Calu3 (cell line): ENCODE data around the gene PHIP. TPM values are rescaled to one million over a fixed set of nuclear protein-coding genes. Genes with fewer than 3 reads are reported as not detected.

Experiments
- BruUV-seq: library from RNA; stranded (reverse); fragments of 400-500 nt; replicated peaks from 2 replicates; lab custom pipeline; 2021; lab: Mats Ljungman, UMichigan
- CTCF ChIA-PET: fragments of 300-600 bp; sonication (Branson Sonifier 250); formaldehyde crosslinking; loops from one replicate; lab custom pipeline; 2022; ENCODE audit warnings: antibody characterized with exemption; lab: Charles Lee
- DNase-seq: peaks from one replicate; pipeline ENCODE4 v3.0.0; 2022
- H3K27ac Mint-ChIP-seq: one replicate; pipeline ENCODE4 v1.8.0; 2022; ENCODE audit warnings: mixed read lengths; ENCODE audit not compliant: unreplicated experiment
- H3K27me3 Mint-ChIP-seq: one replicate; pipeline ENCODE4 v1.8.0; 2022; ENCODE audit warnings: mixed read lengths; ENCODE audit not compliant: unreplicated experiment
- H3K36me3 Mint-ChIP-seq: one replicate; pipeline ENCODE4 v1.8.0; 2022; ENCODE audit warnings: mild to moderate bottlenecking, moderate library complexity, mixed read lengths; ENCODE audit not compliant: insufficient read depth, unreplicated experiment
- H3K4me1 Mint-ChIP-seq: one replicate; pipeline ENCODE4 v1.8.0; 2022; ENCODE audit warnings: mild to moderate bottlenecking, low read depth, mixed read lengths; ENCODE audit not compliant: unreplicated experiment
- H3K4me3 Mint-ChIP-seq: one replicate; pipeline ENCODE4 v1.8.0; 2022; ENCODE audit warnings: mild to moderate bottlenecking, low read depth, moderate library complexity, mixed read lengths; ENCODE audit not compliant: unreplicated experiment
- H3K9me3 Mint-ChIP-seq: one replicate; pipeline ENCODE4 v1.8.0; 2022; ENCODE audit warnings: low read depth, mixed read lengths; ENCODE audit not compliant: unreplicated experiment
- intact Hi-C: fragments of 100-400 bp; cut with micrococcal nuclease; formaldehyde crosslinking; loops from one replicate; pipeline ENCODE4 v1.10.0; 2022; ENCODE audit not compliant: unreplicated experiment
- total RNA-seq: library from RNA; stranded (reverse); gene quantifications from 2 replicates; pipeline ENCODE4 v1.2.3, GENCODE V29; 2022
- TF ChIP-seq, protein P1 (sequence below): fragments of 200-600 bp; IDR thresholded peaks from one replicate; pipeline ENCODE4 v1.8.0; 2022; ENCODE audit warnings: antibody characterized with exemption; ENCODE audit not compliant: unreplicated experiment

The PHIP gene
- total RNA-seq, 1 experiment from 2014 or later = 50.8 TPM

DNA sequence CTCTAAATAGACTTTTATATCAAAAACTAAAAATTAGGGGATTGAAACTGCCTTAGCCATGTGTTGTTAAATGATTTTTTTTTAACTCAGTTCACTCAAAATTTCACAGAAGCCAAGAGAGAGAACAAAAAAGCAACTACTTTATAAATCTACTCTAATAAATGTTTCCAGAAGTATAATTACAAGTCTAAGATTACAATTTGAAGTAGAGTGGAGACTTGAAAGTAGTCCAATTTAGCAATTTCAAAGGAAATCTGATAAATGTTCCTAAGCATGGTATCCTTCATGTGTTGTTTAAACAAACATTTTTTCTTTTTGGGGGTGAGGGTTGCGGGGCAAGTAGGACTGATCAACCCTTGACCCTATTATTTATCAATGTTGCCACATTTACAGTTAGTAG lies 72.6 kb downstream of the PHIP start:
- H3K36me3 Mint-ChIP-seq = peaks cover 16% of the 10 kb centered on the region
- TF ChIP-seq, protein P1, sequence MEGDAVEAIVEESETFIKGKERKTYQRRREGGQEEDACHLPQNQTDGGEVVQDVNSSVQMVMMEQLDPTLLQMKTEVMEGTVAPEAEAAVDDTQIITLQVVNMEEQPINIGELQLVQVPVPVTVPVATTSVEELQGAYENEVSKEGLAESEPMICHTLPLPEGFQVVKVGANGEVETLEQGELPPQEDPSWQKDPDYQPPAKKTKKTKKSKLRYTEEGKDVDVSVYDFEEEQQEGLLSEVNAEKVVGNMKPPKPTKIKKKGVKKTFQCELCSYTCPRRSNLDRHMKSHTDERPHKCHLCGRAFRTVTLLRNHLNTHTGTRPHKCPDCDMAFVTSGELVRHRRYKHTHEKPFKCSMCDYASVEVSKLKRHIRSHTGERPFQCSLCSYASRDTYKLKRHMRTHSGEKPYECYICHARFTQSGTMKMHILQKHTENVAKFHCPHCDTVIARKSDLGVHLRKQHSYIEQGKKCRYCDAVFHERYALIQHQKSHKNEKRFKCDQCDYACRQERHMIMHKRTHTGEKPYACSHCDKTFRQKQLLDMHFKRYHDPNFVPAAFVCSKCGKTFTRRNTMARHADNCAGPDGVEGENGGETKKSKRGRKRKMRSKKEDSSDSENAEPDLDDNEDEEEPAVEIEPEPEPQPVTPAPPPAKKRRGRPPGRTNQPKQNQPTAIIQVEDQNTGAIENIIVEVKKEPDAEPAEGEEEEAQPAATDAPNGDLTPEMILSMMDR = no peak
- no peaks in the 10 kb centered on the region for H3K27me3 Mint-ChIP-seq
- no peaks in the 10 kb centered on the region for H3K9me3 Mint-ChIP-seq
- no peak overlapping the region for H3K4me3 Mint-ChIP-seq
- intact Hi-C loops = no loop called here
- CTCF ChIA-PET = no interaction called here
- no peaks in the 10 kb centered on the region for H3K4me1 Mint-ChIP-seq
- no peak overlapping the region for H3K27ac Mint-ChIP-seq
- DNase-seq = no peak
- BruUV-seq = no TSS peak

GRCh38 chr6:79005024-79005423 lies 73.0 kb downstream of the PHIP start:
- Mint-ChIP-seq H3K9me3 (no peaks in the 10 kb centered on the region), H3K27me3 (no peaks in the 10 kb centered on the region), H3K36me3 (peaks cover 18% of the 10 kb centered on the region), H3K4me3 (no peak overlapping the region), H3K27ac (no peak overlapping the region), H3K4me1 (no peaks in the 10 kb centered on the region)
- intact Hi-C loops = no loop called here
- TF ChIP-seq, protein P1 = no peak
- BruUV-seq = no TSS peak
- DNase-seq = no peak
- CTCF ChIA-PET = no interaction called here

- H3K4me3 Mint-ChIP-seq = no peak overlapping the region
- TF ChIP-seq, protein P1 = no peak
- H3K27ac Mint-ChIP-seq = no peak overlapping the region
- no peaks in the 10 kb centered on the region for H3K9me3 Mint-ChIP-seq
- H3K27me3 Mint-ChIP-seq = no peaks in the 10 kb centered on the region
- H3K4me1 Mint-ChIP-seq = no peaks in the 10 kb centered on the region
- DNase-seq = no peak
- CTCF ChIA-PET = no interaction called here
- intact Hi-C loops = no loop called here
- H3K36me3 Mint-ChIP-seq = peaks cover 18% of the 10 kb centered on the region
- no TSS peak for BruUV-seq
These were observed 73.8 kb downstream of the PHIP start for GRCh38 chr6:79004239-79004638.

GRCh38 chr6:79001415-79001814 lies 76.6 kb downstream of the PHIP start:
- H3K4me1 Mint-ChIP-seq = no peaks in the 10 kb centered on the region
- H3K36me3 Mint-ChIP-seq = peaks cover 27% of the 10 kb centered on the region

More at GRCh38 chr6:79001415-79001814, 76.6 kb downstream of the PHIP start:
- CTCF ChIA-PET = no interaction called here
- no TSS peak for BruUV-seq
- H3K9me3 Mint-ChIP-seq = no peaks in the 10 kb centered on the region
- DNase-seq = no peak
- TF ChIP-seq, protein P1 = no peak
- intact Hi-C loops = no loop called here
- no peak overlapping the region for H3K27ac Mint-ChIP-seq
- no peak overlapping the region for H3K4me3 Mint-ChIP-seq
- no peaks in the 10 kb centered on the region for H3K27me3 Mint-ChIP-seq
